ENCODE measurements around the gene RNF26.
A peak's percentile ranks its signal among the peaks of the same experiment; 100 is the strongest.

The RNF26 gene

GRCh38 chr11:119315131-119316015 lies 19.0 kb upstream of the RNF26 start:
- peak in 2 of 3 donors; percentile 27 to 34 for DNase-seq
- Histone ChIP-seq H3K4me3 (ENCODE audit: insufficient read depth, low read depth, low read length, poor library complexity, severe bottlenecking) (peak overlapping the region; percentile 49), H3K36me3 (ENCODE audit: control insufficient read depth, insufficient read depth, low read length) (no peaks in the 10 kb centered on the region), H3K9me3 (ENCODE audit: control insufficient read depth, low read length) (no peaks in the 10 kb centered on the region), H3K27ac (ENCODE audit: insufficient read depth, low read length, poor library complexity, severe bottlenecking) (no peak overlapping the region), H3K4me1 (ENCODE audit: control insufficient read depth, insufficient read depth, low read length, poor library complexity, severe bottlenecking) (peaks cover 42% of the 10 kb centered on the region), H3K27me3 (replicated peaks; ENCODE audit: control insufficient read depth, insufficient read depth, low read length, poor library complexity, severe bottlenecking) (peaks cover 21% of the 10 kb centered on the region)

GRCh38 chr11:119316016-119316728 lies 18.2 kb upstream of the RNF26 start:
- H3K9me3 ChIP-seq (ENCODE audit: control insufficient read depth, low read length): no peaks in the 10 kb centered on the region
- peak overlapping the region; percentile 49 for H3K4me3 ChIP-seq (ENCODE audit: insufficient read depth, low read depth, low read length, poor library complexity, severe bottlenecking)
- no peaks in the 10 kb centered on the region for H3K36me3 ChIP-seq (ENCODE audit: control insufficient read depth, insufficient read depth, low read length)
- no peak overlapping the region for H3K27ac ChIP-seq (ENCODE audit: insufficient read depth, low read length, poor library complexity, severe bottlenecking)
- DNase-seq: no peak
- H3K4me1 ChIP-seq (ENCODE audit: control insufficient read depth, insufficient read depth, low read length, poor library complexity, severe bottlenecking): peaks cover 50% of the 10 kb centered on the region
- peaks cover 21% of the 10 kb centered on the region for H3K27me3 ChIP-seq (replicated peaks; ENCODE audit: control insufficient read depth, insufficient read depth, low read length, poor library complexity, severe bottlenecking)

DNA sequence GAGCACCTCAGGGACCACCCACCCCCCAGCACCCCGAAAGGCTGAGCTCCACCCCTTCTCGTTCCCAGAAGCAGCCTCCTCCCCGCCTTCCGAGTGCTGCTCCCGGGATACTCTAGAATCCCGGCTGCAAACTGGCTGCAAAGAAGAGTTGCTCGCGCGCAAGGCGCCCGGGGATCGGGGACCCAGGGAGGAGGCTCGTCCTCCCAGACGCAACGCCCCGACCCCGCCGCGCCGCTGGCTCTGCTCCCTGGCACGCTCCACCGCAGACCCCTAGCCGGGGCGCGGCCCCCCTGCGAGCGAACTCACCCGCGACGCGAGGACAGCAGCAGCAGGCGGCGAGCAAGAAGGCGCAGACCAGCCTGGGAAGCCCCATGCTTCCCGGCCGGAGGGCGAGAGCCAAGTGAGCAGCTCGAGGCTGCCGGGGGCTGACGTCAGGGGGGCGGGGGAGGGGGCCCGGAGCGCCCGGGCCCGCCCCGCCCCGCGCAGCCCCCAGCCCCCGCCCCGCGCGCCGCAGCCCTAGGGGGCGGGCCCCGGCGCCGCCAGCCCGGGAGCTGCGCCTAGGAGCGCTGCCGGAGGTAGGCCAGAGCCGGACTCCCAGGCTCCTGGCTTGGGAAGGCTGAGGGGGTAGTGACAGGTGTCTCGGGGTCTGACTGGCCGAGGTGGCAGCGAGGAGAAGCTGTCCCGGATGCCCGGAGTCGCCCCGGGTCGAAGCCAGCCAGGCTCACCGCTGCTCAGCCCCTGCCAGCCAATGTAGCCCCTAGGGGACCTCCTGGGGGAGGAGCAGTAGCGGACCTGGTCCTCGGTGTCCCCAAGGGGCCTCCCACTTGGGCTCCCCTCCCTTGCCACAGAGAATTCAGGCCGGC lies 17.4 kb upstream of the RNF26 start, which contains the start of gene MCAM:
MCAM (minus strand) TSS at position 402 of the 863 bp plus-strand sequence; CDS start at position 373, 29 bp downstream.
- Histone ChIP-seq H3K9me3 (ENCODE audit: control insufficient read depth, low read length) (no peaks in the 10 kb centered on the region), H3K36me3 (ENCODE audit: control insufficient read depth, insufficient read depth, low read length) (no peaks in the 10 kb centered on the region), H3K27ac (ENCODE audit: insufficient read depth, low read length, poor library complexity, severe bottlenecking) (no peak within 1 kb of the TSS), H3K27me3 (replicated peaks; ENCODE audit: control insufficient read depth, insufficient read depth, low read length, poor library complexity, severe bottlenecking) (peaks cover 21% of the 10 kb centered on the region), H3K4me1 (ENCODE audit: control insufficient read depth, insufficient read depth, low read length, poor library complexity, severe bottlenecking) (peaks cover 56% of the 10 kb centered on the region), H3K4me3 (ENCODE audit: insufficient read depth, low read depth, low read length, poor library complexity, severe bottlenecking) (peak within 1 kb of the TSS; percentile 49)
- DNase-seq: no peak

DNA sequence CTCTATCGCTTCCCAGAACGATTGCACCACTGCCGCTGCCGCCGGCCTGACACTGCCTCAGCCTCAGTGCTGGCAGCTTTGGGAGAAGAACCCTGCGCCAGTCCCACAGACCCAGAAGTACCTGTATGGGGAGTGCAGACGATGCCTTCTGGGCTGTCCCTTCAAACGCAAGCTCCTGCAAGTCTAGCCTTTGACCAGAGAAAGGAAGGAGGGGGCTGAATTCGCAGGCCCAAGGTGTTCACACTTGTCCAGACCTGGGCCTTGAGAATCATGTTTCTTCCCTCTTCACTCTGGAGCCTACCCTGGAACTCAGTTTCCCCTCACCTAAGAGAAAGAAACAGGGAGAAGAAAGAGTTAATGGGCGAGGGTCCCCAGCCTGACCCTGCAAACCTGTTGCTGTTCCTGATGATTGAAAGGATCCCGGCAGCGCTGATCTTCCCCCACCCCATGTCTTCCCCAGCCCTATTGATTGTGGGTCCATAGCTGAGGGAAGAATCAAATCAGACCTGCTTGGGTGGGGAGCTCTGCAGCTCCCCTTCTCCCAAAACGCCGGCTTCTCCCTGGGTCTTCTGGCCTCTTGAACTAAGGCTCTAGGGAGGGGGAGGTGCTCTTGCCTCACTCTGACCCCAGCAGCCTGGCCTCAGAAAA lies 16.6 kb upstream of the RNF26 start:
- no peak for DNase-seq
- H3K9me3 ChIP-seq (ENCODE audit: control insufficient read depth, low read length): no peaks in the 10 kb centered on the region
- peaks cover 56% of the 10 kb centered on the region for H3K4me1 ChIP-seq (ENCODE audit: control insufficient read depth, insufficient read depth, low read length, poor library complexity, severe bottlenecking)
- H3K4me3 ChIP-seq (ENCODE audit: insufficient read depth, low read depth, low read length, poor library complexity, severe bottlenecking): no peak overlapping the region
- no peaks in the 10 kb centered on the region for H3K36me3 ChIP-seq (ENCODE audit: control insufficient read depth, insufficient read depth, low read length)
- H3K27ac ChIP-seq (ENCODE audit: insufficient read depth, low read length, poor library complexity, severe bottlenecking): no peak overlapping the region
- H3K27me3 ChIP-seq (replicated peaks; ENCODE audit: control insufficient read depth, insufficient read depth, low read length, poor library complexity, severe bottlenecking): peaks cover 21% of the 10 kb centered on the region

DNA sequence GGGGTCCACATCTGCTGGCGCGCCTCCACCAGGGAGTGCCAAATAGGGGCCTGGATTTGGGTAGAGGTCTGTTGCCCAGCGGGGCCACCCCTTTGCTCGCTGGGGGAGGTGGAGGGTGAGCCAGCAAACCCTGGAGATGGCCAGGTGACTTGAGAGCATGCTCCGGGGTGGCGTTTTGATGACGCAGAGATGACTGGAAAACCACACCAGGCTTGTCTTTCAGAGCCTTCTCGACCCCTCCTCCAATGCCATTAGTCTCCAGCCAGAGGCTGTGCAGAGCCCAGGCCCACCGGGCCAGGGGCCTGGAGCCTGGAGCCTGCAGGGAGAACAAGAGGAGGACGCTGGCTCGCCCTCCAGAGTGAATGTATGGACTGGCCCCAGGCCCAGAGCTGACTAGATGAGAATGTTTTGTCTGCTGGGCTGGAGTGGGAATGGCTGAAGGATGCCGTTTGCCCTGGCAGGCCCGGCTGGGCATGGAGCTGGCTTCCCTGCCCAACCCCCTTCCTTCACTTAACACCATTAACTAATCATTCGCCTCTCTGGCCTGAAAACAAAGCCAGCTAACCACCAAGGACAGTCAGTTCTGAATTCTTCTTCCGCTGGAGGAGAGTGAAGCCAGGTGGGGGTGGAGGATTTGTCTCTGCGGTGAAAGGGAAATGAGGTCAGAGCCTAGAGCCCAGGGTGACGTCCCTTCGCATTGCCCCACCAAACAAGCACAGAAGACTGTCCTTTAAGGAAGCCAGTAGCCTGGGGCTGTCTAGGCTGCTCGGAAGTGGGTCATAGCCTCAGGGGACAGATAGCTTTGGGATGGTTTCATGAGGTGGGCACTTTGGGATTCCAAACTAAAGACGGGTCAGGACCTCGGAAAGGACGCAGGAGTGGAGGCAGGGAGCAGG lies 15.8 kb upstream of the RNF26 start:
- DNase-seq: peak; percentile 33 to 58 (median 56)
- no peaks in the 10 kb centered on the region for H3K36me3 ChIP-seq (ENCODE audit: control insufficient read depth, insufficient read depth, low read length)
- peaks cover 21% of the 10 kb centered on the region for H3K27me3 ChIP-seq (replicated peaks; ENCODE audit: control insufficient read depth, insufficient read depth, low read length, poor library complexity, severe bottlenecking)
- peak overlapping the region; percentile 27 for H3K27ac ChIP-seq (ENCODE audit: insufficient read depth, low read length, poor library complexity, severe bottlenecking)
- H3K4me1 ChIP-seq (ENCODE audit: control insufficient read depth, insufficient read depth, low read length, poor library complexity, severe bottlenecking): peaks cover 56% of the 10 kb centered on the region
- H3K9me3 ChIP-seq (ENCODE audit: control insufficient read depth, low read length): no peaks in the 10 kb centered on the region
- no peak overlapping the region for H3K4me3 ChIP-seq (ENCODE audit: insufficient read depth, low read depth, low read length, poor library complexity, severe bottlenecking)

DNA sequence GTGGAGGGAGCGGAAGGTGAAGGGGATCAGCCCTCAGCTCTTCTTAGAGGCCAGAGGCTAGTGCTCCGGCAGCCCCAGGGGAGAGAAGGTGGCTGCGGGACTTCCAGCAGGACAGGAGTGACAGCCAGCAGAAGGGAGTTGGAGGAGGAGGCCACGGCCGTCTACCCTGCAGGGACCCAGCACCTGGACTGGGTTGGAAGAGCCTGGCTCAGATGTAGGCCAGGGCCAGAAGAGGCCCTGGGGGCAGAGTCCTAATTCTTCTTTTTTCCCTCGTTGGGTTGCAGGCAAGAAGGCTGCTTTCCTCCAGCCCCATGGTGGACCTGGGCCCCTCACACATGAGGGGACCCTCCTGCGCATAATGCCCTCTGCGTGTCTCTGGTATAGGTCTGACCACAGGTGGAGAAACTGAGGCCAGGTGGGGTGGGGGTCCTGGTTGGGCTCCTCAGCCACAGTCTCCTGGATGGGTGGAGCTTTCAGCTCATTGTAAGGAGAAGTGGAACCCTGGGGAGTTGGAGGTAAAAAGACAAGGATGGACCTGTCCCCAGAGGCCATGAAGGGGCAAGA lies 15.1 kb upstream of the RNF26 start:
- Histone ChIP-seq H3K36me3 (ENCODE audit: control insufficient read depth, insufficient read depth, low read length) (no peaks in the 10 kb centered on the region), H3K27me3 (replicated peaks; ENCODE audit: control insufficient read depth, insufficient read depth, low read length, poor library complexity, severe bottlenecking) (peaks cover 21% of the 10 kb centered on the region), H3K4me1 (ENCODE audit: control insufficient read depth, insufficient read depth, low read length, poor library complexity, severe bottlenecking) (peaks cover 56% of the 10 kb centered on the region), H3K27ac (ENCODE audit: insufficient read depth, low read length, poor library complexity, severe bottlenecking) (peak overlapping the region; percentile 27), H3K9me3 (ENCODE audit: control insufficient read depth, low read length) (no peaks in the 10 kb centered on the region), H3K4me3 (ENCODE audit: insufficient read depth, low read depth, low read length, poor library complexity, severe bottlenecking) (no peak overlapping the region)
- no peak for DNase-seq

GRCh38 chr11:119319700-119320239 lies 14.6 kb upstream of the RNF26 start:
- Histone ChIP-seq H3K4me1 (ENCODE audit: control insufficient read depth, insufficient read depth, low read length, poor library complexity, severe bottlenecking) (peaks cover 55% of the 10 kb centered on the region), H3K27ac (ENCODE audit: insufficient read depth, low read length, poor library complexity, severe bottlenecking) (no peak overlapping the region), H3K4me3 (ENCODE audit: insufficient read depth, low read depth, low read length, poor library complexity, severe bottlenecking) (no peak overlapping the region), H3K27me3 (replicated peaks; ENCODE audit: control insufficient read depth, insufficient read depth, low read length, poor library complexity, severe bottlenecking) (peaks cover 20% of the 10 kb centered on the region), H3K9me3 (ENCODE audit: control insufficient read depth, low read length) (no peaks in the 10 kb centered on the region), H3K36me3 (ENCODE audit: control insufficient read depth, insufficient read depth, low read length) (no peaks in the 10 kb centered on the region)
- DNase-seq: no peak

DNA sequence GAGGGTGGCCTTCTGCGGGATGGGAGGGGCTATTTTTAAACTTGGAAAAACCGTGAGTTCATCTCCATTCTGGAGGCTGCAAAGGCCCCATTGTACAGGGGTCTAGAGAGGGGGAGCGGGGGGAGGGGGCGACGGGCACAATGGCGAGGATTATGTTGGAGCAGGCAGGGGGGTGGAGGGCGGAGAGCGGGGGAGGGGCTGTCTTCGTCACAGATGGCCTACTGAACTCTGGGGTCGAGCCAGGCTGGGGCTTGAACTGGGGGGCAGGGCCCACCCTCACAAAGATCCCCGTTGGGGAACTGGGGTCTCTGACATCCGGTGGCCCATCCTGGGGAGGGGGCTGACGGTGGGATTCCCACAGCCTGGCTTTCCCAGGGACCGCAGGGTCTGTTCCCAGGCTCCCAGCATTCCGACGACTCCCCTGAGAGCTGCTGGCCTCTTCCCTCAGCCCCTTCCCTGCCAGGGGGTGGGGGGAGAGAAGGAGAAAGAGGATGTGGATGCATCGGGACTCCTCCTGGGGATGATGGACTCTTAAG lies 14.0 kb upstream of the RNF26 start:
- Histone ChIP-seq H3K4me1 (ENCODE audit: control insufficient read depth, insufficient read depth, low read length, poor library complexity, severe bottlenecking) (peaks cover 49% of the 10 kb centered on the region), H3K27me3 (replicated peaks; ENCODE audit: control insufficient read depth, insufficient read depth, low read length, poor library complexity, severe bottlenecking) (peaks cover 15% of the 10 kb centered on the region), H3K4me3 (ENCODE audit: insufficient read depth, low read depth, low read length, poor library complexity, severe bottlenecking) (peak overlapping the region; percentile 56), H3K27ac (ENCODE audit: insufficient read depth, low read length, poor library complexity, severe bottlenecking) (peak overlapping the region; percentile 46), H3K9me3 (ENCODE audit: control insufficient read depth, low read length) (no peaks in the 10 kb centered on the region), H3K36me3 (ENCODE audit: control insufficient read depth, insufficient read depth, low read length) (no peaks in the 10 kb centered on the region)
- no peak for DNase-seq

All from effector memory CD4-positive, alpha-beta T cell (primary cell).